Measurements from ENCODE around the gene ABCA13.
"Not testable (repeated sequence)": the region's sequence is repeated elsewhere in the genome, so short reads cannot be mapped to it uniquely, and the experiment has no call there.

GRCh38 chr7:48147690-48148089 is 23.6 kb upstream of the ABCA13 start:
- TF ChIP-seq CTCF (IDR thresholded peaks at IDR 0.05; ENCODE audit: insufficient read depth, low read length); SPI1 (IDR thresholded peaks at IDR 0.05; ENCODE audit: borderline replicate concordance, low read depth); REST (IDR thresholded peaks at IDR 0.05; ENCODE audit: insufficient replicate concordance, low read depth); POLR2AphosphoS5 (IDR thresholded peaks at IDR 0.05; ENCODE audit: low read depth): not testable (repeated sequence)
